Measurements from ENCODE around the gene BABAM2. TPM values are rescaled to one million over a fixed set of nuclear protein-coding genes. Genes with fewer than 3 reads are reported as not detected.

Gene BABAM2
- total RNA-seq, 4 donors from 2014 or later = 34.4 to 44.9 (median 38.3) TPM

- no peak for TF ChIP-seq CTCF (IDR thresholded peaks at IDR 0.05; ENCODE audit: low read depth)
Measured at GRCh38 chr2:27884601-27885000, 5.9 kb upstream of the BABAM2 start.

- no peak for TF ChIP-seq CTCF (IDR thresholded peaks at IDR 0.05; ENCODE audit: low read depth)
Measured at GRCh38 chr2:27885234-27885633, 5.3 kb upstream of the BABAM2 start.

- no peak for TF ChIP-seq CTCF (IDR thresholded peaks at IDR 0.05; ENCODE audit: low read depth)
Measured at GRCh38 chr2:27885661-27886060, 4.9 kb upstream of the BABAM2 start.

GRCh38 chr2:27886322-27886721 lies 4.2 kb upstream of the BABAM2 start:
- TF ChIP-seq CTCF (IDR thresholded peaks at IDR 0.05; ENCODE audit: low read depth) = no peak

- no peak for TF ChIP-seq CTCF (IDR thresholded peaks at IDR 0.05; ENCODE audit: low read depth)
Measured at GRCh38 chr2:27887111-27887510, 3.4 kb upstream of the BABAM2 start.

- no peak for TF ChIP-seq CTCF (IDR thresholded peaks at IDR 0.05; ENCODE audit: low read depth)
Measured at GRCh38 chr2:27887830-27888229, 2.7 kb upstream of the BABAM2 start.

- no peak for TF ChIP-seq CTCF (IDR thresholded peaks at IDR 0.05; ENCODE audit: low read depth)
Measured at GRCh38 chr2:27888790-27889189, 1.7 kb upstream of the BABAM2 start.
